22Rv1 (cell line): ENCODE data around the gene SIRT7.

Source experiments
- ZFX ChIP-seq: fragments of 450-650 bp; IDR thresholded peaks from 2 replicates; pipeline ENCODE4 v1.6.1; 2017; ENCODE audit warnings: antibody characterized with exemption, borderline replicate concordance
- TF ChIP-seq, protein P1 (sequence below): fragments of 450-650 bp; IDR thresholded peaks from 2 replicates; pipeline ENCODE4 v1.5.1; 2017; ENCODE audit warnings: mild to moderate bottlenecking

DNA sequence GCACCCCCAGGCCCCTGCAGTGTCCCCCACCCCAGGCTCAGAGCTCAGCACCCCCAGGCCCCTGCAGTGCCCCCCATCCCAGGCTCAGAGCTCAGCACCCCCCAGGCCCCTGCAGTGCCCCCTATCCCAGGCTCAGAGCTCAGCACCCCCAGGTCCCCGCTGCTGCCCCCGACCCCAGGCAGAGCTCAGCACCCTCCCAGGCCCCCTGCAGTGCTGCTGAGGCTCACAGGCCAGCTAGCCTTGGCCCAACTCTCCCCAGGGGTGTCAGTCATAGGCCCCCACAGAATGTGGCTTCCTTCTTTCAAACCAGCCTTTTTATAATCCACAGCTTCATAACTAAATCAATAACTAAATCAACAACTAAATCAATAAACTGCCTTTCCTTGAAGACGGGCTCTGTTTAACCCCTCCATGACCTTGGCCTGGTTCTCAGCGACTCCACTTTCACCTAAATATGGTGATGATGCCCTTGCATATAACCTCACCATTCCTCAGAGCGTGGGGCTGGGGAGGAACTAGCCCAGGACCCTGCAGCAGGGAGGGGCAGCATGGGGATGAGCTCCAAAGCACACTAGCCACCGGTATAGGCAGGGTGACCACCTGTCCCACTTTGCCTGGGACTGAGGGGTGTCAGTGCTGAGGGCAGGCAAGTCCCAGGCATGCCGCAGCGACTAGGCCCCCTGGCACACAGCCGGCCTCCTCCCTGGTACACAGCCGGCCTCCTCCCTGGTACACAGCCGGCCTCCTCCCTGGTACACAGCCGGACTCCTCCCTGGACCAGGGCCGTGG, 38.0 kb upstream of the SIRT7 start:
- TF ChIP-seq, protein P1, sequence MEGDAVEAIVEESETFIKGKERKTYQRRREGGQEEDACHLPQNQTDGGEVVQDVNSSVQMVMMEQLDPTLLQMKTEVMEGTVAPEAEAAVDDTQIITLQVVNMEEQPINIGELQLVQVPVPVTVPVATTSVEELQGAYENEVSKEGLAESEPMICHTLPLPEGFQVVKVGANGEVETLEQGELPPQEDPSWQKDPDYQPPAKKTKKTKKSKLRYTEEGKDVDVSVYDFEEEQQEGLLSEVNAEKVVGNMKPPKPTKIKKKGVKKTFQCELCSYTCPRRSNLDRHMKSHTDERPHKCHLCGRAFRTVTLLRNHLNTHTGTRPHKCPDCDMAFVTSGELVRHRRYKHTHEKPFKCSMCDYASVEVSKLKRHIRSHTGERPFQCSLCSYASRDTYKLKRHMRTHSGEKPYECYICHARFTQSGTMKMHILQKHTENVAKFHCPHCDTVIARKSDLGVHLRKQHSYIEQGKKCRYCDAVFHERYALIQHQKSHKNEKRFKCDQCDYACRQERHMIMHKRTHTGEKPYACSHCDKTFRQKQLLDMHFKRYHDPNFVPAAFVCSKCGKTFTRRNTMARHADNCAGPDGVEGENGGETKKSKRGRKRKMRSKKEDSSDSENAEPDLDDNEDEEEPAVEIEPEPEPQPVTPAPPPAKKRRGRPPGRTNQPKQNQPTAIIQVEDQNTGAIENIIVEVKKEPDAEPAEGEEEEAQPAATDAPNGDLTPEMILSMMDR = no peak
- TF ChIP-seq ZFX = no peak
